A549 (cell line): ENCODE measurements around the gene DCDC2. TPM values are rescaled to one million over a fixed set of nuclear protein-coding genes. Genes with fewer than 3 reads are reported as not detected.
"Not testable (repeated sequence)": the region's sequence is repeated elsewhere in the genome, so short reads cannot be mapped to it uniquely, and the experiment has no call there.

Experiments used
- ATAC-seq, 2 experiments: fragments of 200-7000 bp in 1 of 2; fragments of >200 bp in 1 of 2; cut with Nextera tagmentation in 1 of 2; cut with Tn5 transposase in 1 of 2; 3 replicates each; pipeline versions ENCODE4 v1.8.0 to v1.9.1; 2018 to 2020; ENCODE audit warnings: mild to moderate bottlenecking in 1 of 2, moderate library complexity in 1 of 2
- CTCF ChIA-PET: fragments of 300-600 bp; sonication (Branson Sonifier 250); formaldehyde crosslinking; extraction: SDS; loops from one replicate; lab custom pipeline; 2021; ENCODE audit warnings: antibody characterized with exemption, inconsistent platforms; lab: Yijun Ruan, JAX
- POLR2A ChIA-PET: fragments of 350-600 bp; formaldehyde crosslinking; extraction: SDS; loops from one replicate; lab custom pipeline; 2021; ENCODE audit warnings: antibody characterized with exemption, inconsistent platforms; lab: Yijun Ruan, JAX
- DNase-seq, 2 experiments: peaks; one replicate each; pipeline versions ENCODE4 v3.0.0 to v3.0.0-alpha.2; 2011 to 2016; ENCODE audit warnings: low read depth in 1 of 2, low spot score in 1 of 2
- FAIRE-seq: peaks from 2 replicates; lab custom pipeline; 2011; peaks lifted over from hg19 to GRCh38; lab: Jason Lieb, UNC
- H3K27ac ChIP-seq, 2 experiments: fragments of >200 bp; sonication (Bioruptor Twin); formaldehyde crosslinking; 3 replicates each; pipeline ENCODE4 v1.5.1; 2016 to 2017
- H3K4me1 ChIP-seq: fragments of >200 bp; sonication (Bioruptor Twin); formaldehyde crosslinking; 3 replicates; pipeline ENCODE4 v1.6.1; 2016
- H3K4me2 ChIP-seq: fragments of >200 bp; sonication (Bioruptor Twin); formaldehyde crosslinking; 3 replicates; pipeline ENCODE4 v1.6.1; 2016
- H3K4me3 ChIP-seq: fragments of >200 bp; sonication (Bioruptor Twin); formaldehyde crosslinking; 3 replicates; pipeline ENCODE4 v1.5.1; 2016
- H3K9me3 ChIP-seq: fragments of >200 bp; sonication (Bioruptor Twin); formaldehyde crosslinking; 3 replicates; pipeline ENCODE4 v1.6.1; 2016
- CBX2 ChIP-seq: fragments of 200-600 bp; sonication (generic); IDR thresholded peaks from 2 replicates; pipeline ENCODE4 v1.6.1; 2016; ENCODE audit warnings: low read depth, mild to moderate bottlenecking, borderline replicate concordance
- EHMT2 ChIP-seq: fragments of 200-600 bp; sonication (generic); IDR thresholded peaks from 2 replicates; pipeline ENCODE4 v1.6.1; 2016; ENCODE audit warnings: antibody characterized with exemption, low read depth, mild to moderate bottlenecking, moderate library complexity
- ESRRA ChIP-seq: fragments of 150-350 bp; IDR thresholded peaks from 2 replicates; pipeline ENCODE4 v1.6.1; 2014; ENCODE audit warnings: mild to moderate bottlenecking, low read length, borderline replicate concordance
- FOXS1 ChIP-seq: fragments of 250-450 bp; sonication (Bioruptor Pico); IDR thresholded peaks from 2 replicates; pipeline ENCODE4 v1.5.0; 2020; ENCODE audit warnings: mild to moderate bottlenecking, moderate library complexity
- GATA3 ChIP-seq: IDR thresholded peaks from 2 replicates; pipeline ENCODE4 v1.6.1; 2012; ENCODE audit warnings: borderline replicate concordance
- KDM1A ChIP-seq: fragments of 200-600 bp; sonication (generic); IDR thresholded peaks from 2 replicates; pipeline ENCODE4 v1.6.1; 2016; ENCODE audit warnings: low read depth, mild to moderate bottlenecking
- MYC ChIP-seq: IDR thresholded peaks from 2 replicates; pipeline ENCODE4 v1.6.1; 2012; ENCODE audit warnings: mild to moderate bottlenecking, inconsistent platforms, low read length, improper control_type of control experiment, borderline replicate concordance
- NFE2L2 ChIP-seq: fragments of 150-350 bp; conservative IDR thresholded peaks from 2 replicates; pipeline ENCODE4 v1.6.1; 2014; ENCODE audit warnings: low read length
- RAD21 ChIP-seq, 2 experiments: fragments of >200 bp in 1 of 2; sonication (Bioruptor Twin) in 1 of 2; formaldehyde crosslinking in 1 of 2; IDR thresholded peaks in 1 of 2; conservative IDR thresholded peaks in 1 of 2; 2 replicates in 1 of 2; 3 replicates in 1 of 2; pipeline ENCODE4 v1.6.1; 2012 to 2018; ENCODE audit warnings: inconsistent platforms in 1 of 2
- RARB ChIP-seq: fragments of 250-450 bp; sonication (Bioruptor Pico); IDR thresholded peaks from 2 replicates; pipeline ENCODE4 v1.8.0; 2021; ENCODE audit warnings: mild to moderate bottlenecking, moderate library complexity
- RCOR1 ChIP-seq: fragments of 150-350 bp; IDR thresholded peaks from 2 replicates; pipeline ENCODE4 v1.6.1; 2014; ENCODE audit warnings: antibody characterized with exemption, low read length, low read depth
- TFCP2L1 ChIP-seq: fragments of 250-450 bp; sonication (Bioruptor Pico); IDR thresholded peaks from 2 replicates; pipeline ENCODE4 v1.5.0; 2021; ENCODE audit warnings: mild to moderate bottlenecking
- ZNF302 ChIP-seq: fragments of 250-450 bp; sonication (Bioruptor Pico); IDR thresholded peaks from 2 replicates; pipeline ENCODE4 v1.9.0; 2021; ENCODE audit warnings: inconsistent platforms, mild to moderate bottlenecking, moderate library complexity
- WGBS: methylation state at CpG from one replicate; pipeline ENCODE4 v1.1.6; 2017; ENCODE audit errors: missing lambda C conversion rate; 5-methylcytosine and 5-hydroxymethylcytosine counted together
- polyA plus RNA-seq, 4 experiments: library from polyadenylated mRNA; depleted of rRNA in 3 of 4; stranded (reverse); fragments of >200 nt; fragmentation: RNase III in 1 of 4; extraction: RNeasy Plus Mini Kit Qiagen cat#74134 plus additional on column Dnase treatment in 1 of 4; gene quantifications; 2 replicates in 3 of 4; 3 replicates in 1 of 4; pipeline ENCODE4 v1.2.3, GENCODE V29; 2011 to 2017
- TF ChIP-seq, protein P1 (sequence below): fragments of 200-600 bp; sonication (generic); IDR thresholded peaks from 2 replicates; pipeline ENCODE4 v1.6.1; 2016; ENCODE audit warnings: antibody characterized with exemption, mild to moderate bottlenecking, moderate library complexity
- TF ChIP-seq, protein P2 (sequence below): fragments of >200 bp; sonication (Bioruptor Twin); formaldehyde crosslinking; IDR thresholded peaks from 3 replicates; pipeline ENCODE4 v1.5.1; 2016
- TF ChIP-seq, protein P3 (sequence below): fragments of 250-450 bp; sonication (Bioruptor Pico); IDR thresholded peaks from 2 replicates; pipeline ENCODE4 v1.5.0; 2020; ENCODE audit warnings: low read depth, mild to moderate bottlenecking, moderate library complexity
- TF ChIP-seq, protein P4 (sequence below): IDR thresholded peaks from 2 replicates; pipeline ENCODE4 v1.6.1; 2012; ENCODE audit warnings: low read depth, borderline replicate concordance
- TF ChIP-seq, protein P5 (sequence below): IDR thresholded peaks from 2 replicates; pipeline ENCODE4 v1.6.1; 2012

DCDC2 gene
- polyA plus RNA-seq, 2 of the 4 experiments (the other 2 are of a cell fraction), result 9.1 to 9.4 TPM

DNA sequence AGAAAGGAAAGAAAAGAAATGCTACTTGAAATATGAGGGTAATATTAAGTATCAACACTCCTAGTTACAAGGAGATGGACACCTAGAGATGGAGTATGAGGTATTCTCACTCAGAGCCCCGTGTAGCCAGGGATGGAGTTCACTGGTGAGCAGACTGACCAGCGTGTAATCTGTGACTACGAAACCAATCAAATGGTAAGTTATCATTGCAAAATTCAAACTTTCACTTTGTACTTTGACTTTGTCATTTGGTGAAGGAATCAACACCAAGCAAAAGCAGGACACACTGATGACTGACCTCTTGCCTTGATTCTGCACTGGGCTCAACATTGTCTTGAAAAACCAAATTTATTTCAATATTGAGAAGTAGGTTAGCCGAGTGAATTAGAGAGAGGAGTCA, 51.8 kb downstream of the DCDC2 start:
- no peaks in the 10 kb centered on the region for H3K9me3 ChIP-seq
- H3K4me1 ChIP-seq, result peaks cover 41% of the 10 kb centered on the region
- DNase-seq, result no peak
- no peak for TF ChIP-seq FOXS1
- TF ChIP-seq, protein P1, sequence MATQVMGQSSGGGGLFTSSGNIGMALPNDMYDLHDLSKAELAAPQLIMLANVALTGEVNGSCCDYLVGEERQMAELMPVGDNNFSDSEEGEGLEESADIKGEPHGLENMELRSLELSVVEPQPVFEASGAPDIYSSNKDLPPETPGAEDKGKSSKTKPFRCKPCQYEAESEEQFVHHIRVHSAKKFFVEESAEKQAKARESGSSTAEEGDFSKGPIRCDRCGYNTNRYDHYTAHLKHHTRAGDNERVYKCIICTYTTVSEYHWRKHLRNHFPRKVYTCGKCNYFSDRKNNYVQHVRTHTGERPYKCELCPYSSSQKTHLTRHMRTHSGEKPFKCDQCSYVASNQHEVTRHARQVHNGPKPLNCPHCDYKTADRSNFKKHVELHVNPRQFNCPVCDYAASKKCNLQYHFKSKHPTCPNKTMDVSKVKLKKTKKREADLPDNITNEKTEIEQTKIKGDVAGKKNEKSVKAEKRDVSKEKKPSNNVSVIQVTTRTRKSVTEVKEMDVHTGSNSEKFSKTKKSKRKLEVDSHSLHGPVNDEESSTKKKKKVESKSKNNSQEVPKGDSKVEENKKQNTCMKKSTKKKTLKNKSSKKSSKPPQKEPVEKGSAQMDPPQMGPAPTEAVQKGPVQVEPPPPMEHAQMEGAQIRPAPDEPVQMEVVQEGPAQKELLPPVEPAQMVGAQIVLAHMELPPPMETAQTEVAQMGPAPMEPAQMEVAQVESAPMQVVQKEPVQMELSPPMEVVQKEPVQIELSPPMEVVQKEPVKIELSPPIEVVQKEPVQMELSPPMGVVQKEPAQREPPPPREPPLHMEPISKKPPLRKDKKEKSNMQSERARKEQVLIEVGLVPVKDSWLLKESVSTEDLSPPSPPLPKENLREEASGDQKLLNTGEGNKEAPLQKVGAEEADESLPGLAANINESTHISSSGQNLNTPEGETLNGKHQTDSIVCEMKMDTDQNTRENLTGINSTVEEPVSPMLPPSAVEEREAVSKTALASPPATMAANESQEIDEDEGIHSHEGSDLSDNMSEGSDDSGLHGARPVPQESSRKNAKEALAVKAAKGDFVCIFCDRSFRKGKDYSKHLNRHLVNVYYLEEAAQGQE, result no peak
- TF ChIP-seq TFCP2L1 (CRISPR knock-in tag), result no peak
- no peak for TF ChIP-seq ZNF302 (CRISPR knock-in tag)
- no peak for TF ChIP-seq KDM1A
- TF ChIP-seq, all 56 proteins: peak for 0
- CTCF ChIA-PET, result interaction anchor here (1.0 kb wide), 1 partner anchor 83 kb away, joined by 8 read pairs; no protein-coding TSS in a partner anchor
- Histone ChIP-seq H3K4me2 (peak overlapping the region; percentile 56), H3K27ac (peak overlapping the region; percentile 29 to 56; a peak in 4 of 6 replicates), H3K4me3 (no peak overlapping the region)
- no peak for FAIRE-seq
- POLR2A ChIA-PET, result no interaction called here
- ATAC-seq, result no peak
- WGBS, result 69% methylated on average over 4 of the region's 4 CpGs

DNA sequence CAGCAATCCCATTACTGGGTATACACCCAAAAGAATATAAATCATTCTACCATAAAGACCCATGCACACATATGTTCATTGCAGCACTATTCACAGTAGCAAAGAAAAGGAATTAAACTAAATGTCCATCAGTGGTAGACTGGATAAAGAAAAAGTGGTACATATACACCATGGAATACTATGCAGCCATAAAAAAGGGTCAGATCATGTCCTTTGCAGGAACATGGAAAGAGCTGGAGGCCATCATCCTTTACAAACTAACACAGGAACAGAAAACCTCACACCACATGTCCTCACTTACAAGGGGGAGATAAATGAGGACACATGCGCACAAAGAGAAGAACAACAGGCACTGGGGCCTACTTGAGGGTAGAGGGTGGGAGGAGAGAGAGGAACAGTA, 60.9 kb downstream of the DCDC2 start:
- no peak for DNase-seq
- ChIA-PET CTCF (interaction anchor here (1.0 to 4.0 kb wide), 3 partner anchors 9 to 63 kb away, joined by 3 to 17 read pairs (median 4); no protein-coding TSS in a partner anchor), POLR2A (no interaction called here)
- Histone ChIP-seq H3K4me3 (no peak overlapping the region), H3K4me2 (no peak overlapping the region), H3K4me1 (no peaks in the 10 kb centered on the region; the same call in 2 of the 3 replicates), H3K9me3 (peaks cover 9% of the 10 kb centered on the region; the same call in 2 of the 3 replicates), H3K27ac (no peak overlapping the region)
- no peak for FAIRE-seq
- 91% methylated on average over 1 of the region's 1 CpG for WGBS
- TF ChIP-seq MYC (no peak), RARB (CRISPR knock-in tag) (no peak), FOXS1 (no peak), CBX2 (no peak), KDM1A (no peak; the same call in 1 of the 2 replicates), ZNF302 (CRISPR knock-in tag) (no peak), NFE2L2 (no peak), ESRRA (no peak), RCOR1 (no peak), GATA3 (no peak), RAD21 (conservative IDR thresholded peaks at IDR 0.05 in 1 of 2, IDR thresholded peaks at IDR 0.05 in 1 of 2) (no peak), EHMT2 (no peak)
- TF ChIP-seq, protein P2, sequence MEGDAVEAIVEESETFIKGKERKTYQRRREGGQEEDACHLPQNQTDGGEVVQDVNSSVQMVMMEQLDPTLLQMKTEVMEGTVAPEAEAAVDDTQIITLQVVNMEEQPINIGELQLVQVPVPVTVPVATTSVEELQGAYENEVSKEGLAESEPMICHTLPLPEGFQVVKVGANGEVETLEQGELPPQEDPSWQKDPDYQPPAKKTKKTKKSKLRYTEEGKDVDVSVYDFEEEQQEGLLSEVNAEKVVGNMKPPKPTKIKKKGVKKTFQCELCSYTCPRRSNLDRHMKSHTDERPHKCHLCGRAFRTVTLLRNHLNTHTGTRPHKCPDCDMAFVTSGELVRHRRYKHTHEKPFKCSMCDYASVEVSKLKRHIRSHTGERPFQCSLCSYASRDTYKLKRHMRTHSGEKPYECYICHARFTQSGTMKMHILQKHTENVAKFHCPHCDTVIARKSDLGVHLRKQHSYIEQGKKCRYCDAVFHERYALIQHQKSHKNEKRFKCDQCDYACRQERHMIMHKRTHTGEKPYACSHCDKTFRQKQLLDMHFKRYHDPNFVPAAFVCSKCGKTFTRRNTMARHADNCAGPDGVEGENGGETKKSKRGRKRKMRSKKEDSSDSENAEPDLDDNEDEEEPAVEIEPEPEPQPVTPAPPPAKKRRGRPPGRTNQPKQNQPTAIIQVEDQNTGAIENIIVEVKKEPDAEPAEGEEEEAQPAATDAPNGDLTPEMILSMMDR, result no peak
- TF ChIP-seq, protein P3, sequence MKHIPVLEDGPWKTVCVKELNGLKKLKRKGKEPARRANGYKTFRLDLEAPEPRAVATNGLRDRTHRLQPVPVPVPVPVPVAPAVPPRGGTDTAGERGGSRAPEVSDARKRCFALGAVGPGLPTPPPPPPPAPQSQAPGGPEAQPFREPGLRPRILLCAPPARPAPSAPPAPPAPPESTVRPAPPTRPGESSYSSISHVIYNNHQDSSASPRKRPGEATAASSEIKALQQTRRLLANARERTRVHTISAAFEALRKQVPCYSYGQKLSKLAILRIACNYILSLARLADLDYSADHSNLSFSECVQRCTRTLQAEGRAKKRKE (CRISPR knock-in tag), result no peak
- TF ChIP-seq, protein P4, sequence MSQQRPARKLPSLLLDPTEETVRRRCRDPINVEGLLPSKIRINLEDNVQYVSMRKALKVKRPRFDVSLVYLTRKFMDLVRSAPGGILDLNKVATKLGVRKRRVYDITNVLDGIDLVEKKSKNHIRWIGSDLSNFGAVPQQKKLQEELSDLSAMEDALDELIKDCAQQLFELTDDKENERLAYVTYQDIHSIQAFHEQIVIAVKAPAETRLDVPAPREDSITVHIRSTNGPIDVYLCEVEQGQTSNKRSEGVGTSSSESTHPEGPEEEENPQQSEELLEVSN, result no peak
- TF ChIP-seq, protein P5, sequence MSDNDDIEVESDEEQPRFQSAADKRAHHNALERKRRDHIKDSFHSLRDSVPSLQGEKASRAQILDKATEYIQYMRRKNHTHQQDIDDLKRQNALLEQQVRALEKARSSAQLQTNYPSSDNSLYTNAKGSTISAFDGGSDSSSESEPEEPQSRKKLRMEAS, result no peak
- ATAC-seq, result no peak

DNA sequence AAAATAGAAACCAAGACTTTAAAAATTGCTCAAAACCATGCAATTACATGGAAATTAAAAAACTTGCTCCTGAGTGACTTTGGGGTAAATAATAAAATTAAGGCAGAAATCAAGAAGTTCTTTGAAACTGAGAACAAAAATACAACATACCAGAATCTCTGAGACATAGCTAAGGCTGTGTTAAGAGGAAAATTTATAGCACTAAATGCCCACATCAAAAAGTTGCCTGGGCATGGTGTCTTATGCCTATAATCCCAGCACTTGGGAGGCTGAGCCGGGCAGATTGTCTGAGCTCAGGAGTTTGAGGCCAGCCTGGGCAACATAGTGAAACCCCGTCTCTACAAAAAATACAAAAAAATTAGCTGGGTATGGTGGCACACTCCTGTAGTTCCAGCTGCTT, 64.0 kb downstream of the DCDC2 start:
- H3K9me3 ChIP-seq, ATAC-seq, DNase-seq, H3K4me1 ChIP-seq, POLR2A ChIA-PET, H3K27ac ChIP-seq, H3K4me3 ChIP-seq, H3K4me2 ChIP-seq, FAIRE-seq: not testable (repeated sequence)
- CTCF ChIA-PET, result interaction anchor here (4.0 kb wide), 1 partner anchor 11 kb away, joined by 17 read pairs; no protein-coding TSS in a partner anchor
- WGBS, result 91% methylated on average over 2 of the region's 2 CpGs
